Heart left ventricle (tissue), 16 donors: ENCODE data around the gene KDSR. TPM values are rescaled to one million over a fixed set of nuclear protein-coding genes. Genes with fewer than 3 reads are reported as not detected.
A peak's percentile ranks its signal among the peaks of the same experiment; 100 is the strongest.

Experiments
- ATAC-seq, 4 donors: fragments of 200-7000 bp; cut with Tn5 transposase; one replicate each; pipeline ENCODE4 v1.9.1; 2020 to 2022; ENCODE audit warnings: moderate library complexity in 4 of 4, mild to moderate bottlenecking in 3 of 4, moderate number of reproducible peaks in 1 of 4
- DNase-seq, 5 donors: peaks; one replicate each; pipeline ENCODE4 v3.0.0-alpha.2; 2020
- H3K27ac ChIP-seq, 12 donors: fragments of 200-600 bp; sonication (generic) in 4 of 12; one replicate each; pipeline versions ENCODE4 v1.5.0 to v1.8.0; 2016 to 2022; ENCODE audit warnings: mild to moderate bottlenecking in 2 of 12
- H3K27me3 ChIP-seq, 9 donors: fragments of 200-600 bp; sonication (generic) in 2 of 9; one replicate each; pipeline versions ENCODE4 v1.5.1 to v1.8.0; 2016 to 2022; ENCODE audit warnings: mild to moderate bottlenecking in 3 of 9
- H3K36me3 ChIP-seq, 9 donors: fragments of 200-600 bp; sonication (generic) in 2 of 9; one replicate each; pipeline versions ENCODE4 v1.5.0 to v1.8.0; 2018 to 2022; ENCODE audit warnings: mild to moderate bottlenecking in 2 of 9
- H3K4me1 ChIP-seq, 12 donors: fragments of 200-600 bp; sonication (generic) in 4 of 12; one replicate each; pipeline versions ENCODE4 v1.5.0 to v1.8.0; 2016 to 2022; ENCODE audit warnings: mild to moderate bottlenecking in 3 of 12
- H3K4me3 ChIP-seq, 12 donors: fragments of 200-600 bp; sonication (generic) in 4 of 12; one replicate each; pipeline versions ENCODE4 v1.5.0 to v1.8.0; 2017 to 2022; ENCODE audit warnings: mild to moderate bottlenecking in 9 of 12, moderate library complexity in 4 of 12
- H3K9me3 ChIP-seq, 12 donors: fragments of 200-600 bp; sonication (generic) in 4 of 12; one replicate each; pipeline versions ENCODE4 v1.5.0 to v1.8.0; 2016 to 2022; ENCODE audit warnings: mild to moderate bottlenecking in 1 of 12
- CTCF ChIP-seq, 12 donors: fragments of 200-600 bp; sonication (generic) in 4 of 12; IDR thresholded peaks; one replicate each; pipeline versions ENCODE4 v1.5.0 to v1.8.0; 2018 to 2022; ENCODE audit warnings: antibody characterized with exemption in 12 of 12, mild to moderate bottlenecking in 5 of 12
- POLR2A ChIP-seq, 2 donors: fragments of 450-650 bp; IDR thresholded peaks; one replicate each; pipeline ENCODE4 v1.6.1; 2017; ENCODE audit warnings: antibody characterized with exemption in 2 of 2, mild to moderate bottlenecking in 2 of 2, moderate library complexity in 2 of 2
- WGBS, 4 donors: extraction: QIAGEN DNeasy Blood & Tissue Kit in 2 of 4; methylation state at CpG; one replicate each; pipeline versions ENCODE4 v1.1.5 to v1.1.7; 2013 to 2018; 5-methylcytosine and 5-hydroxymethylcytosine counted together
- intact Hi-C, 10 donors: fragments of 100-400 bp; cut with DNase I; formaldehyde crosslinking; loops; one replicate each; pipeline versions ENCODE4 v1.11.1 to v1.14.2; 2022
- polyA plus RNA-seq, 2 donors: library from polyadenylated mRNA; stranded (reverse); fragments of 200-250 nt; gene quantifications; one replicate each; pipeline ENCODE4 v1.2.3, GENCODE V29; 2013
- total RNA-seq, 9 donors: library from RNA; depleted of rRNA in 2 of 9; stranded (reverse); fragments of >200 nt in 2 of 9; fragmentation: NEBNext Ultra II Directional in 3 of 9; extraction: Animal tissue kit (Norgen Biotek cat#: 25700) in 3 of 9; gene quantifications; one replicate each; pipeline versions ENCODE4 v1.1.0 to v1.2.4, GENCODE V29; 2016 to 2023
- donor health status: ischemic (EF 13 %, LVEDD 7.1; RV severe dilation, severe dysfunction).
- donor health status: healthy with polysubstance abuse.
- donor health status: DM: no; HTN: yes; CAD: no.
- donor health status: DM: no; HTN: no; CAD: no.
- donor health status: ischemic (EF 25% LVEDD 6.9; RV normal size, moderate dysfunction).
- donor health status: ischemic (EF 25% LVEDD 5.7; RV mildly dilated, moderate dysfunction).
- donor health status: healthy.
- donor health status: DM: yes; HTN: yes; CAD: no.
- donor health status: ischemic (EF 35%, LVEDD 5.7; RV mildly dilated, moderate dysfunction).
- donor health status: nonischemic (EF 11% LVEDD 7.7; RV severe dilation, severe dysfunction).
- donor health status: DM: yes; HTN: yes; CAD: no.
- donor health status: PGD.
- donor health status: ischemic (EF 29% LVEDD 5.4; RV normal size, mild dysfunction).
- donor health status: nonischemic (EF 23%, LVEDD 6.1; RV moderate dilation, normal function).

The KDSR gene
- total and polyA plus RNA-seq, 11 donors, result 10.7 to 45.6 (median 36.5) TPM

DNA sequence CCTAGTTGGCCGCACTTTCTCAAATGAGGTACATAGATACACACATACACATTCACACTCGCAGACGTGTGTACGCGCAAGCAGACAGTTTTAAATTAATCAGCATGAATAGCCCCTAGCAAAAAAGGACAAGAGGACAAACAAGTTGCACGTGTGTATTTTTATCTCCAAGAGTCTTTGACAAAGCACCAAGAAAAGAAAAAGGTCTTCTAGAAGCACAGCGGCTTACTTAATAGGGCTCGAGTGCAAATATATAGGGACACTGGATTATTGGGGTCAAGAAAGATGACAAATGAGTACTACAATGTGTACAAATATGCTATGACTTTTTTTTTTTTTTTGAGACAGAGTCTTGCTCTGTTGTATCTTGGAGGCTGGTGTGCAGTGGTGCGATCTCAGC, 45.7 kb downstream of the KDSR start:
- Histone ChIP-seq H3K27ac (peak overlapping the region in 4 of 12 donors; percentile 84 to 89 (median 86)), H3K4me1 (peaks cover 0 to 40% (median 23%) of the 10 kb centered on the region in 12 donors), H3K9me3 (no peaks in the 10 kb centered on the region), H3K36me3 (no peaks in the 10 kb centered on the region), H3K4me3 (peak overlapping the region in 6 of 12 donors; percentile 69 to 92 (median 73)), H3K27me3 (peaks cover 0 to 11% (median 0%) of the 10 kb centered on the region in 9 donors)
- 86 to 88% (median 88%) methylated on average over 9 of the region's 9 CpGs for WGBS, 4 donors
- TF ChIP-seq POLR2A (IDR thresholded peaks at IDR 0.05) (no peak), CTCF (IDR thresholded peaks at IDR 0.05) (no peak)
- intact Hi-C loops, result loop anchor here in 4 of 10 donors (2.0 to 5.0 kb wide), 6 partner anchors 189 to 304 kb away; no protein-coding TSS in a partner anchor
- no peak for ATAC-seq
- no peak for DNase-seq

DNA sequence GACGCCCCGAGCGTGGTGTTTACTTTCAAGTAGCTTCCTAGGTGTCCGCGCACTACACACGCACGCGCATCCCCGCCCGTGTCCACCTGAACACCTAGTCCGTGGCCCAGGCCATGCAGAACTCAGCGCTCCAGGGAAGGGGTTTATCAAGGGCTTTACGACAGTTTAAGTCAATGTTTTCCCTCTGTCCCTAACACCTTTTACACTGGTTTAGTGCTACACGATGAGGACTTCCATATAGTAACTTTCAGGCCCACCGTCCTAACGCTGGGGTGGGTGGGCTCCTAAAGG, 46.1 kb downstream of the KDSR start:
- H3K9me3 ChIP-seq, result no peaks in the 10 kb centered on the region
- ATAC-seq, result peak in 2 of 4 donors; percentile 2 to 10
- TF ChIP-seq POLR2A (IDR thresholded peaks at IDR 0.05), result no peak
- TF ChIP-seq CTCF (IDR thresholded peaks at IDR 0.05), result no peak
- DNase-seq, result peak in 1 of 5 donors; percentile 43
- H3K4me3 ChIP-seq, result peak overlapping the region in 11 of 12 donors; percentile 65 to 92 (median 73)
- WGBS, 4 donors, result 47 to 82% (median 67%) methylated on average over 15 to 16 of the region's 16 CpGs
- intact Hi-C loops, result loop anchor here in 4 of 10 donors (2.0 to 5.0 kb wide), 6 partner anchors 189 to 304 kb away; no protein-coding TSS in a partner anchor
- no peaks in the 10 kb centered on the region for H3K36me3 ChIP-seq
- H3K27me3 ChIP-seq, result peaks cover 0 to 11% (median 0%) of the 10 kb centered on the region in 9 donors
- H3K27ac ChIP-seq, result peak overlapping the region in 11 of 12 donors; percentile 20 to 89 (median 80)
- H3K4me1 ChIP-seq, result peaks cover 0 to 44% (median 25%) of the 10 kb centered on the region in 12 donors

DNA sequence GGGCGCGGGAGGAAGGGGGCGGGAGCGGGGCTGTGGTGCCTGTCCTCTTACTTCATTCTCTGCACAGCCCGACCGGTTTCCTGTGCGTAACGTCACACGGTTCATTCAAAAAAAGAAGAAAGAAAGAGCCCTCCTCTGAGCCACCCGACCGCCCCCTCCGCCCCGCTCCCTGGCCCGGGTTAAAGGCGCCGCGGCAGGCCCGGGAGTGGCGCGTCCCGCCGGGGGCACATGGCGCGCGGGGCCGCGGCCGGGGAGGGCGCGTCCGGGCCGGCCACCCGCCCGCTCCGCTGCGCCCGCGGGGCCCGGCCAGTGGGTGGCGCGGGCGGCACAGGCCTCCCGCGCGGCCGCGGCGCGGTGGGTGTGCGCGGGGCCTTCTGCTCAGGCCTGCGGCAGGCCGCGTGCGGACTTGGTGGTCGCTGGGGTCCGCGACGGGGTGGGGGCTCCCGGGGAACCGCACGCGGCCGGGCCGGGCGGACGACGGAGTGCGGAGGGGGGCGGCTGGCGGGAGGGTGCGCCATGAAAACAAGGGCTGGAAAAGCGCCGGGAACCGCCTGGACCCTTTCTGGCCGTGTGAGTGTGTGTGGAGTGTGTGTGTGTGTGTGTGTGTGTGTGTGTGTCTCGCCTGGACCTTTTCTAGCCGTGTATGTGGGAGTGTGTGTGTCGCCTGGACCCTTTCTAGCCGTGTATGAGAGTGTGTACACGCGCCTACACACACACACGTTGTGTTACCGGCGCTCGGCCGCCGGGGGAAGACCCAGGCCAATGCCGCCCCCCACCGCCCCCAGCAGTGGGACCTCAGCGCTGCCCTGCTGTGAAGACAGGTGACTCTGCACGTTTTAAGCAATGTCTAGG, 46.7 kb downstream of the KDSR start:
- TF ChIP-seq CTCF (IDR thresholded peaks at IDR 0.05) (peak in 1 of 12 donors; percentile 24), POLR2A (IDR thresholded peaks at IDR 0.05) (no peak)
- Histone ChIP-seq H3K4me3 (peak overlapping the region in 11 of 12 donors; percentile 65 to 92 (median 73)), H3K27me3 (peaks cover 0 to 11% (median 0%) of the 10 kb centered on the region in 9 donors), H3K36me3 (no peaks in the 10 kb centered on the region), H3K9me3 (no peaks in the 10 kb centered on the region), H3K27ac (peak overlapping the region in 11 of 12 donors; percentile 20 to 89 (median 80)), H3K4me1 (peaks cover 0 to 48% (median 26%) of the 10 kb centered on the region in 12 donors)
- intact Hi-C loops, result loop anchor here in 4 of 10 donors (2.0 to 5.0 kb wide), 6 partner anchors 188 to 304 kb away; no protein-coding TSS in a partner anchor
- ATAC-seq (peak; percentile 81 to 90 (median 84)), DNase-seq (peak; percentile 86 to 91 (median 89))
- 1 to 7% (median 2%) methylated on average over 34 to 92 of the region's 92 CpGs for WGBS, 4 donors
